ENCODE results near the gene GMEB2. TPM values are rescaled to one million over a fixed set of nuclear protein-coding genes. Genes with fewer than 3 reads are reported as not detected.

The GMEB2 gene
- total RNA-seq, 2 donors from 2014 or later, result 11.5 to 12.3 TPM

DNA sequence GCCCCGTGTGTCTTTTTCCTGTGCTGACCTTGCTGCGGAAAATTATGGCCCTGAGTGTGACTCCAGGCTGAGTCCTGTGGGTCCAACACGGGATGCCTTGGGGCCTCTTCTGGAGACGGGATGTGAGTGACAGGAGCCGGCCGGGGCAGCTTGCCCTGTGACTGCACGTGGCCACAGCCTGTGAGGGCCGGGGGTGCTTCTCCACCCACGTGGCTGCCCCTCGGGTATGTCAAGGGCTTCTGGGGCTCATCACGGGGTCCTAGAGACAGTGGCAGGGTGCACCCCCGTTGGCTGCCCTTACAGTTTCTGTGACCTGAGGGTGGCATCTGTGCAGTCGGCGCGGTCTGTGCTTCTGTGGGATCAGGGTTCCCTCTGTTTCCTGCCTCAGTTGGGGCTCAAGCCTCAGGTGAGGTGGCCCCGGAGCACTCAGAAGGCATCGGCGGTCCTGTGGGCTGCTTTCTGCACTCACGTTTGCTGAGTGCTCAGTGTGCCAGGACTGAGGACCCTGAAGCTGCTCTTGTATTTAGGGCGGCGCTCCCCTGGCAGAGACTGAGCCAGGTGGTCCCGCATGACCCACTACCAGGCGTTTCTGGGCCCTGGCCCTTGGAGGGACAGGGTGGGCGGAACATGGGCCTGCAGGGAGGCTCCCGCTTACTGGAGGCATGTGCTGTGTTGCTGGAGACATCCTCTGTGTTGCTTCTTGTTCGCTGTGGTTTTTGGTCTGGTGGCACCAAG is 36.6 kb upstream of the GMEB2 start:
- Mint-ChIP-seq H3K36me3 (ENCODE audit: low read depth) (peaks cover 30% of the 10 kb centered on the region), H3K4me1 (peaks cover 4% of the 10 kb centered on the region), H3K27me3 (ENCODE audit: insufficient read depth) (no peaks in the 10 kb centered on the region), H3K9me3 (no peaks in the 10 kb centered on the region), H3K4me3 (no peak overlapping the region), H3K27ac (no peak overlapping the region)
- Histone ChIP-seq H3K27ac (ENCODE audit: low read depth, low read length) (no peak overlapping the region), H3K9me3 (ENCODE audit: control insufficient read depth, low read length) (no peaks in the 10 kb centered on the region), H3K27me3 (ENCODE audit: control insufficient read depth, insufficient read depth, low read length, poor library complexity, severe bottlenecking) (no peaks in the 10 kb centered on the region), H3K9ac (ENCODE audit: extremely low read depth, low read length, poor library complexity, severe bottlenecking) (no peak overlapping the region), H3K4me3 (ENCODE audit: low read length) (no peak overlapping the region), H3K36me3 (ENCODE audit: control insufficient read depth, insufficient read depth, low read length) (peaks cover 31% of the 10 kb centered on the region), H3K4me1 (ENCODE audit: control insufficient read depth, insufficient read depth, low read length) (peaks cover 4% of the 10 kb centered on the region)
- TF ChIP-seq, protein P1, sequence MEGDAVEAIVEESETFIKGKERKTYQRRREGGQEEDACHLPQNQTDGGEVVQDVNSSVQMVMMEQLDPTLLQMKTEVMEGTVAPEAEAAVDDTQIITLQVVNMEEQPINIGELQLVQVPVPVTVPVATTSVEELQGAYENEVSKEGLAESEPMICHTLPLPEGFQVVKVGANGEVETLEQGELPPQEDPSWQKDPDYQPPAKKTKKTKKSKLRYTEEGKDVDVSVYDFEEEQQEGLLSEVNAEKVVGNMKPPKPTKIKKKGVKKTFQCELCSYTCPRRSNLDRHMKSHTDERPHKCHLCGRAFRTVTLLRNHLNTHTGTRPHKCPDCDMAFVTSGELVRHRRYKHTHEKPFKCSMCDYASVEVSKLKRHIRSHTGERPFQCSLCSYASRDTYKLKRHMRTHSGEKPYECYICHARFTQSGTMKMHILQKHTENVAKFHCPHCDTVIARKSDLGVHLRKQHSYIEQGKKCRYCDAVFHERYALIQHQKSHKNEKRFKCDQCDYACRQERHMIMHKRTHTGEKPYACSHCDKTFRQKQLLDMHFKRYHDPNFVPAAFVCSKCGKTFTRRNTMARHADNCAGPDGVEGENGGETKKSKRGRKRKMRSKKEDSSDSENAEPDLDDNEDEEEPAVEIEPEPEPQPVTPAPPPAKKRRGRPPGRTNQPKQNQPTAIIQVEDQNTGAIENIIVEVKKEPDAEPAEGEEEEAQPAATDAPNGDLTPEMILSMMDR (conservative IDR thresholded peaks at IDR 0.05), result no peak
- 94 to 95% methylated on average over 16 to 26 of the region's 26 CpGs for WGBS, 2 experiments (ENCODE audit: insufficient coverage in 1 of 2, insufficient read length in 1 of 2)
- no peak for DNase-seq

DNA sequence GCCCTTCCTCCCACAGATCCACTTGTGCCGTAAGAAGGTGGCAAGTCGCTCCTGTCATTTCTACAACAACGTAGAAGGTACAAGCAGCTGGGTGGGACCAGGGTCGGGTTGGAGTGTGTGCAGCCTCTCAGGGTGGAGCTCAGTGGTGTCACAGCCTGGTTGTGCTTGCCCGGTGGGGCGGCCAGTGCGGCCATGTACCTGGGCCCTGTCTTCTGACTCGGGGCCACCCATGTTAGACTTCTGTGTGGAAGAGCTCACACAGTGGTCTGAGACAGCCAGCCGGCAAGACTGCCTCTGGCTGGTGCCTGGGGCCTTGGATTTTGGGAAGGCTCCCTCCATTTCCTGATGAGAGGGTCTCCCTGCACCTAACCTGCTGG is 35.9 kb upstream of the GMEB2 start:
- Histone ChIP-seq H3K4me3 (ENCODE audit: low read length) (no peak overlapping the region), H3K9ac (ENCODE audit: extremely low read depth, low read length, poor library complexity, severe bottlenecking) (no peak overlapping the region), H3K9me3 (ENCODE audit: control insufficient read depth, low read length) (no peaks in the 10 kb centered on the region), H3K36me3 (ENCODE audit: control insufficient read depth, insufficient read depth, low read length) (peaks cover 27% of the 10 kb centered on the region), H3K27me3 (ENCODE audit: control insufficient read depth, insufficient read depth, low read length, poor library complexity, severe bottlenecking) (no peaks in the 10 kb centered on the region), H3K27ac (ENCODE audit: low read depth, low read length) (no peak overlapping the region), H3K4me1 (ENCODE audit: control insufficient read depth, insufficient read depth, low read length) (peaks cover 4% of the 10 kb centered on the region)
- peaks cover 4% of the 10 kb centered on the region for H3K4me1 Mint-ChIP-seq
- WGBS, 2 experiments (ENCODE audit: insufficient coverage in 1 of 2, insufficient read length in 1 of 2), result 90 to 93% methylated on average over 9 of the region's 9 CpGs
- H3K9me3 Mint-ChIP-seq, result no peaks in the 10 kb centered on the region
- no peak for DNase-seq
- TF ChIP-seq, protein P1 (conservative IDR thresholded peaks at IDR 0.05), result no peak
- H3K27me3 Mint-ChIP-seq (ENCODE audit: insufficient read depth), result no peaks in the 10 kb centered on the region
- no peak overlapping the region for H3K4me3 Mint-ChIP-seq
- H3K27ac Mint-ChIP-seq, result no peak overlapping the region
- H3K36me3 Mint-ChIP-seq (ENCODE audit: low read depth), result peaks cover 24% of the 10 kb centered on the region

DNA sequence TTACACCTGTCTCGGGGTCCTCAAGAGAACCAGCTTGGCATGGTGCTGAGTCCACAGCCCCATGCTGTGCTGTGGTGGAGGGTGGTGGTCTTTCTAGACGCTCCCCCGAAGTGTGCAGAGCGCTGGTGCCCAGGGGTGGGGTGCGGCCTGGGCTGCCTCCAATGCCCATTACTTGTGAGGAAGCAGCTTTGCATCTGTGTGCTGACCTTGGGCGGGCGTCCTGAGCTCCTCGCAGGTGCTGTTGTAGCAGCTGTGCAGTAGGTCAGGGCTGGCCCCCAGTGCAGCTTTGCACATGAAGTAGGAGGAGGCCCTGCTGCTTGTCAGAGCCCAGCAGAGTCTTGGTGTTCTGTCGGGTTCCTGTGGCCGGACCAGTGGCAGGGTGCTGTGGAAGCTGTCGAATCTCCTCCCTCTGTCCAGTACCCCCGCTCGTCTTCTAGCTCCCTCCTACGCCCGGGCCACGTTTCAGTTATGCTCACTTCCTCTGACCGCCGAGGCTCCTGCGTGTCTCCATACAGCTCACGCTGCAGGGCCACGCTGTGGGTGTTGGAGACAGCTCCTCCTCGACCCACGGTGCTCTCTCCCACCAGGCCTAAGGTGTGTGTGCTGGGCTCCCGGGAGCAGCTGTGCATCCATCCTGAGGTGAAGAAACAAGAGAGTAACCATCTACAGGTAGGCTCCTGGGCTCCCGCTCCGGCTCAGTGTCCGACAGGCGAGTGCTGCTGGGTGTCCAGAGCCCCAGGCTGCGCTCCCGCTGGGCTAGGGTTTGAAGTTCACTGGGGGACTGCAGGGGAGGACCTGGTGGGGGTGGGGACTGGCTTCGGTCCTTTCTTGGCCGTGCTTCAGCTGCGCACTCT is 35.3 kb upstream of the GMEB2 start:
- 93 to 98% methylated on average over 28 to 33 of the region's 33 CpGs for WGBS, 2 experiments (ENCODE audit: insufficient coverage in 1 of 2, insufficient read length in 1 of 2)
- Histone ChIP-seq H3K4me3 (ENCODE audit: low read length) (no peak overlapping the region), H3K36me3 (ENCODE audit: control insufficient read depth, insufficient read depth, low read length) (peaks cover 21% of the 10 kb centered on the region), H3K9me3 (ENCODE audit: control insufficient read depth, low read length) (no peaks in the 10 kb centered on the region), H3K4me1 (ENCODE audit: control insufficient read depth, insufficient read depth, low read length) (peaks cover 4% of the 10 kb centered on the region), H3K27ac (ENCODE audit: low read depth, low read length) (no peak overlapping the region), H3K9ac (ENCODE audit: extremely low read depth, low read length, poor library complexity, severe bottlenecking) (no peak overlapping the region), H3K27me3 (ENCODE audit: control insufficient read depth, insufficient read depth, low read length, poor library complexity, severe bottlenecking) (no peaks in the 10 kb centered on the region)
- no peak overlapping the region for H3K27ac Mint-ChIP-seq
- peaks cover 4% of the 10 kb centered on the region for H3K4me1 Mint-ChIP-seq
- peaks cover 21% of the 10 kb centered on the region for H3K36me3 Mint-ChIP-seq (ENCODE audit: low read depth)
- H3K4me3 Mint-ChIP-seq, result no peak overlapping the region
- no peak for DNase-seq
- no peaks in the 10 kb centered on the region for H3K27me3 Mint-ChIP-seq (ENCODE audit: insufficient read depth)
- TF ChIP-seq, protein P1 (conservative IDR thresholded peaks at IDR 0.05), result no peak
- no peaks in the 10 kb centered on the region for H3K9me3 Mint-ChIP-seq
